Mesenchymal stem cell (in vitro differentiated cells and primary cell): ENCODE results near the gene DGKE.

Source experiments
- DNase-seq: peaks from one replicate; pipeline ENCODE4 v3.0.0-alpha.2; 2013
- H2AFZ ChIP-seq: one replicate; pipeline ENCODE4 v1.6.1; 2013; ENCODE audit warnings: low read depth, mild to moderate bottlenecking, control low read depth, inconsistent platforms, low read length, moderate library complexity
- H2AK5ac ChIP-seq: 2 replicates; pipeline ENCODE4 v1.6.1; 2013; ENCODE audit warnings: low read length, moderate library complexity, mild to moderate bottlenecking, inconsistent platforms; ENCODE audit not compliant: severe bottlenecking
- H2BK120ac ChIP-seq: one replicate; pipeline ENCODE4 v1.6.1; 2013; ENCODE audit warnings: low read depth, mild to moderate bottlenecking, inconsistent platforms, low read length, moderate library complexity
- H2BK12ac ChIP-seq, 2 experiments: one replicate each; pipeline ENCODE4 v1.6.1; 2013; ENCODE audit warnings: inconsistent platforms in 2 of 2, low read length in 2 of 2, mild to moderate bottlenecking in 2 of 2, moderate library complexity in 2 of 2, control low read depth in 1 of 2
- H2BK15ac ChIP-seq: one replicate; pipeline ENCODE4 v1.6.1; 2013; ENCODE audit warnings: mild to moderate bottlenecking, low read depth, inconsistent platforms; ENCODE audit not compliant: poor library complexity, severe bottlenecking
- H2BK5ac ChIP-seq: 2 replicates; pipeline ENCODE4 v1.6.1; 2013; ENCODE audit warnings: low read depth, mild to moderate bottlenecking, low read length, control low read depth, inconsistent platforms; ENCODE audit not compliant: poor library complexity, severe bottlenecking
- H3K14ac ChIP-seq, 2 experiments: one replicate each; pipeline ENCODE4 v1.6.1; 2013; ENCODE audit warnings: inconsistent platforms in 2 of 2, low read length in 2 of 2, control low read depth in 1 of 2, mild to moderate bottlenecking in 1 of 2, moderate library complexity in 1 of 2
- H3K18ac ChIP-seq, 2 experiments: one replicate each; pipeline ENCODE4 v1.6.1; 2013; ENCODE audit warnings: inconsistent platforms in 2 of 2, low read length in 2 of 2, control low read depth in 1 of 2, low read depth in 1 of 2, mild to moderate bottlenecking in 1 of 2
- H3K23ac ChIP-seq, 2 experiments: one replicate each; pipeline ENCODE4 v1.6.1; 2013; ENCODE audit warnings: inconsistent platforms in 2 of 2, low read length in 2 of 2, mild to moderate bottlenecking in 2 of 2, moderate library complexity in 2 of 2, control low read depth in 1 of 2
- H3K27ac ChIP-seq: 2 replicates; pipeline ENCODE4 v1.5.1; 2013; ENCODE audit warnings: mild to moderate bottlenecking, moderate library complexity, low read length, control low read depth, inconsistent platforms; ENCODE audit not compliant: poor library complexity, severe bottlenecking
- H3K27me3 ChIP-seq, 2 experiments: 2 replicates each; pipeline versions ENCODE4 v1.6.1 to v1.7.0; 2013; ENCODE audit warnings: low read length in 2 of 2, mild to moderate bottlenecking in 2 of 2, moderate library complexity in 2 of 2, control low read depth in 1 of 2, inconsistent platforms in 1 of 2; ENCODE audit not compliant: control insufficient read depth in 1 of 2, insufficient read depth in 1 of 2
- H3K36me3 ChIP-seq, 2 experiments: 2 replicates each; pipeline versions ENCODE4 v1.6.1 to v1.7.0; 2013; ENCODE audit warnings: low read length in 2 of 2, control low read depth in 1 of 2, inconsistent platforms in 1 of 2, low read depth in 1 of 2, mild to moderate bottlenecking in 1 of 2; ENCODE audit not compliant: insufficient read depth in 2 of 2, control insufficient read depth in 1 of 2
- H3K4ac ChIP-seq, 2 experiments: one replicate each; pipeline ENCODE4 v1.6.1; 2013; ENCODE audit warnings: inconsistent platforms in 2 of 2, low read length in 2 of 2, mild to moderate bottlenecking in 2 of 2, moderate library complexity in 2 of 2, control low read depth in 1 of 2, low read depth in 1 of 2
- H3K4me1 ChIP-seq: 2 replicates; pipeline ENCODE4 v1.6.1; 2013; ENCODE audit warnings: low read depth, low read length, control low read depth; ENCODE audit not compliant: control insufficient read depth, insufficient read depth
- H3K4me2 ChIP-seq: 2 replicates; pipeline ENCODE4 v1.6.1; 2013; ENCODE audit warnings: low read length, mild to moderate bottlenecking, inconsistent platforms; ENCODE audit not compliant: poor library complexity, severe bottlenecking
- H3K4me3 ChIP-seq, 2 experiments: 2 replicates each; pipeline versions ENCODE4 v1.5.1 to v1.7.0; 2013; ENCODE audit warnings: low read length in 2 of 2, mild to moderate bottlenecking in 2 of 2, control low read depth in 1 of 2, low read depth in 1 of 2; ENCODE audit not compliant: insufficient read depth in 1 of 2
- H3K79me1 ChIP-seq: replicated peaks from 2 replicates; pipeline ENCODE4 v1.6.1; 2013; ENCODE audit warnings: mild to moderate bottlenecking, control low read depth, low read length, inconsistent platforms; ENCODE audit not compliant: poor library complexity, severe bottlenecking
- H3K9ac ChIP-seq: 2 replicates; pipeline ENCODE4 v1.7.0; 2013; ENCODE audit warnings: mild to moderate bottlenecking, low read length, moderate library complexity
- H3K9me3 ChIP-seq: 2 replicates; pipeline ENCODE4 v1.7.0; 2013; ENCODE audit warnings: mild to moderate bottlenecking, low read length; ENCODE audit not compliant: control insufficient read depth
- H4K8ac ChIP-seq: one replicate; pipeline ENCODE4 v1.6.1; 2013; ENCODE audit warnings: inconsistent platforms, mild to moderate bottlenecking, low read length, moderate library complexity
- H4K91ac ChIP-seq: one replicate; pipeline ENCODE4 v1.6.1; 2013; ENCODE audit warnings: mild to moderate bottlenecking, low read length, inconsistent platforms
- WGBS: methylation state at CpG from one replicate; pipeline ENCODE4 v1.1.7; 2013; ENCODE audit warnings: mixed read lengths; 5-methylcytosine and 5-hydroxymethylcytosine counted together

The DGKE gene

DNA sequence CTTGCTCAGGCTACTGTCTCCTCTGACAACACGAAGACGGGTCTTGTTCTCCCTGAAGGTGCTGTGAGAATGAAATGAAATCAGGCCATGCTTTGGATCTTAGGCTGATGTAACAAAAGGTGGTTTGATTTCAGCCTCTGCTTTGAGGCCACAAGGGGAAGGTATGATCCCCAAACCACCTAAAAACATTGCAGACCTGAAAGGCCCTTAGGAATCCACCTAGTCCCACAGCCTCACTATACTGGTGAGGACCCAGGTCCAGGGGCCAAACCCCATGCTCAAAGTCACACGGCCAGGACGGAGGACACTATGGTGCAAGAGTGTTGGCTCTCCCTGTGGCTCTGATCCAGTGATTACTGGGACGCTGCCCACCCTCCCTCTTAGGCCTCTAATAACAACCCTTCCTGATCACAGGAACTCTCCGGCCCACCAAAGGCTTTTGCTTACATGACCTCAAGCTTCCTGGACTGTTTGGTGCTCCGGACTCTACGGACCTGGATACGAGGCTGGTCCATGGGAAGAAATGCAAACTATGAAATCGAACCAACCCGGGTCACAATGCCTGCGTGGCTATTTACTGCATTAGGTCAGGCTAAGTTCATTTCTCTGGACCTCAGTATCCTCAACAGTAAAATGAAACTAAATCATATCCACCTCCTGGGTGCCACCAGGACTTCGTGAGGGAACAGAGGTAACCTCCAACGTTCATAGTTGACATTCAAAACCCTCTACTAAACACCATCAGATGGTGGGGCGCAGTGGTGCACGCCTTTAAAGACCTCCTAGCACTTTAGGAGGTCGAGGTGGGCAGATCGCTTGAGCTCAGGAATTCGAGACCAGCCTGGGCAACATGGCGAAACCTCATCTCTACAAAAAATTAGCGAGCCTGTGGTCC is 78.4 kb downstream of the DGKE start:
- Histone ChIP-seq H3K4me2 (peak overlapping the region; percentile 83), H2AFZ (no peak overlapping the region), H2BK5ac (no peak overlapping the region), H3K9ac (peak overlapping the region; percentile 98), H3K23ac (no peak overlapping the region), H3K27me3 (no peaks in the 10 kb centered on the region), H3K9me3 (peaks cover 3% of the 10 kb centered on the region), H3K4me3 (peak overlapping the region in 1 of 2 experiments; percentile 87), H4K8ac (peak overlapping the region; percentile 40), H3K4ac (peak overlapping the region; percentile 13 to 69), H3K27ac (no peak overlapping the region), H3K4me1 (peaks cover 17% of the 10 kb centered on the region), H3K14ac (peak overlapping the region in 1 of 2 experiments; percentile 89), H2AK5ac (no peak overlapping the region), H2BK12ac (no peak overlapping the region), H3K36me3 (peaks cover 8 to 24% of the 10 kb centered on the region in 2 experiments), H2BK120ac (no peak overlapping the region), H3K18ac (peak overlapping the region in 1 of 2 experiments; percentile 64), H3K79me1 (peaks cover 28% of the 10 kb centered on the region), H2BK15ac (no peak overlapping the region), H4K91ac (no peak overlapping the region)
- DNase-seq, result peak; percentile 18
- 89% methylated on average over 21 of the region's 21 CpGs for WGBS

DNA sequence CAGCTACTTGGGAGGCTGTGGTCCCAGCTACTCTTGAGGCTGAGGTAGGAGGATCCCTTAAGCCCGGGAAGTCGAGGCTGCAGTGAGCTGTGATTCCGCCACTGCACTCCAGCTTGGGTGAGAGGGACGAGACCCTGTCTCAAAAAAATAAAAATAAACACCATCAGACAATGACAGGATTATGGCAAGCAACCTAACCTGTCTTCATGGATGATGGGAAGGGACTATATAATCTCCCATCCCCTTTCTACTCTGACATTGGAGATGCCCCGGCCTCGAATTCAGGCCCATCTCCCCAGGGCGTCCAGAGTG is 79.0 kb downstream of the DGKE start:
- Histone ChIP-seq H3K14ac (peak overlapping the region in 1 of 2 experiments; percentile 98), H3K27ac (no peak overlapping the region), H3K4ac (no peak overlapping the region), H2BK12ac (no peak overlapping the region), H2AK5ac (no peak overlapping the region), H3K23ac (peak overlapping the region in 1 of 2 experiments; percentile 90), H3K9me3 (peaks cover 7% of the 10 kb centered on the region), H3K27me3 (no peaks in the 10 kb centered on the region), H3K4me2 (peak overlapping the region; percentile 83), H4K91ac (peak overlapping the region; percentile 76), H3K36me3 (peaks cover 8 to 18% of the 10 kb centered on the region in 2 experiments), H2BK15ac (no peak overlapping the region), H2BK5ac (no peak overlapping the region), H3K4me3 (peak overlapping the region; percentile 73 to 87), H3K79me1 (peaks cover 28% of the 10 kb centered on the region), H3K18ac (peak overlapping the region; percentile 28 to 50), H3K4me1 (peaks cover 17% of the 10 kb centered on the region), H2AFZ (no peak overlapping the region), H2BK120ac (no peak overlapping the region), H3K9ac (peak overlapping the region; percentile 98), H4K8ac (peak overlapping the region; percentile 20)
- 67% methylated on average over 6 of the region's 7 CpGs for WGBS
- no peak for DNase-seq

DNA sequence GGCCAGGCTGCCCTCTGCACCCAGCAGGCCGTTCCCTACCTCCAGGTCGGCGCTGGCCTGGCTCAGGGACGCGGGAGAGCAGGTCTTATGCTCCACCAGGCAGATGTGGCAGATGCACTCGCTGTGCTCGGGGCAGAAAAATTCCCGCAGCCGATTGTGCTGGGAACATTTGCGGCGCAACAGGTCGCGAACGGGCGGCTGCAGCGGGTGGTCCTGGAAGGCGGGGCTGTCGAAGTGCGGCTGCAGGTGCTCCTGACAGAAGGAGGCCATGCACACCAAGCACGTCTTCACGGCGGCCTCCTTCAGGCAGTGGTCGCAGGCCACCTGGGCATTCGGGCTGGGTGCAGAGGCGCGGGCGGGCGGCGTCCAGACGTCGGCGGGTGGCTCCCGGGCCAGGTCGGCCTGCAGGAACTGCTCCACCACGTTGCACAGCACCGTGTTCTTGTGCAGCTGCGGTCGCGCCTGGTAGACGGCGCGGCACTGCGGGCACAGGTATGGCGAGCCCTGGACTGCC is 79.5 kb downstream of the DGKE start:
- H3K18ac ChIP-seq, result peak overlapping the region; percentile 50 to 95
- peaks cover 5 to 13% of the 10 kb centered on the region in 2 experiments for H3K36me3 ChIP-seq
- no peak overlapping the region for H2BK5ac ChIP-seq
- H3K4ac ChIP-seq, result peak overlapping the region; percentile 32 to 78
- H3K27me3 ChIP-seq, result no peaks in the 10 kb centered on the region
- peak overlapping the region; percentile 20 for H4K8ac ChIP-seq
- H3K79me1 ChIP-seq, result peaks cover 28% of the 10 kb centered on the region
- peak overlapping the region; percentile 4 for H2BK120ac ChIP-seq
- H3K4me3 ChIP-seq, result peak overlapping the region; percentile 73 to 87
- WGBS, result 5% methylated on average over 44 of the region's 44 CpGs
- peaks cover 17% of the 10 kb centered on the region for H3K4me1 ChIP-seq
- peak overlapping the region; percentile 91 for H2BK15ac ChIP-seq
- peak overlapping the region; percentile 21 for H3K27ac ChIP-seq
- DNase-seq, result peak; percentile 38
- peak overlapping the region in 1 of 2 experiments; percentile 90 for H3K23ac ChIP-seq
- H3K4me2 ChIP-seq, result peak overlapping the region; percentile 83
- H2BK12ac ChIP-seq, result peak overlapping the region; percentile 14 to 94
- peak overlapping the region; percentile 98 for H3K9ac ChIP-seq
- peak overlapping the region; percentile 76 for H4K91ac ChIP-seq
- no peak overlapping the region for H2AK5ac ChIP-seq
- peak overlapping the region; percentile 85 for H2AFZ ChIP-seq
- peak overlapping the region in 1 of 2 experiments; percentile 98 for H3K14ac ChIP-seq
- H3K9me3 ChIP-seq, result peaks cover 7% of the 10 kb centered on the region
